OCI-LY1 (cell line): ENCODE data around the gene DOCK10.

Experiments used
- H2AFZ ChIP-seq: fragments of 200-600 bp; sonication (generic), shearing (Covaris generic); 2 replicates; pipeline ENCODE4 v1.6.0; 2014; ENCODE audit warnings: antibody characterized with exemption, mild to moderate bottlenecking, low read length
- H3F3A ChIP-seq: fragments of 200-600 bp; sonication (generic), shearing (Covaris generic); 2 replicates; pipeline ENCODE4 v1.6.0; 2014; ENCODE audit warnings: mild to moderate bottlenecking, antibody characterized with exemption, low read length, moderate library complexity; ENCODE audit not compliant: insufficient read depth
- H3K27ac ChIP-seq: fragments of 200-600 bp; sonication (generic); 2 replicates; pipeline ENCODE4 v1.5.1; 2014; ENCODE audit warnings: low read length, mixed run types, mild to moderate bottlenecking, low read depth; ENCODE audit not compliant: poor library complexity, severe bottlenecking
- H3K27me3 ChIP-seq: fragments of 200-600 bp; sonication (generic); 2 replicates; pipeline ENCODE4 v1.6.0; 2014; ENCODE audit warnings: antibody characterized with exemption, mild to moderate bottlenecking, low read length, moderate library complexity; ENCODE audit not compliant: insufficient read depth
- H3K36me3 ChIP-seq: fragments of 200-600 bp; sonication (generic); 2 replicates; pipeline ENCODE4 v1.6.1; 2014; ENCODE audit warnings: mild to moderate bottlenecking, antibody characterized with exemption, low read length, moderate library complexity, mixed read lengths; ENCODE audit not compliant: insufficient read depth
- H3K4me1 ChIP-seq: fragments of 200-600 bp; sonication (generic); 2 replicates; pipeline ENCODE4 v1.5.1; 2014; ENCODE audit warnings: mild to moderate bottlenecking, low read length, moderate library complexity; ENCODE audit not compliant: insufficient read depth, severe bottlenecking
- H3K4me2 ChIP-seq: fragments of 200-600 bp; sonication (generic), shearing (Covaris generic); 2 replicates; pipeline ENCODE4 v1.6.1; 2014; ENCODE audit warnings: low read length
- H3K4me3 ChIP-seq: fragments of 200-600 bp; sonication (generic); 2 replicates; pipeline ENCODE4 v1.5.1; 2014; ENCODE audit warnings: low read length, low read depth, mild to moderate bottlenecking, mixed read lengths; ENCODE audit not compliant: poor library complexity, severe bottlenecking
- H3K79me2 ChIP-seq: fragments of 200-600 bp; shearing (Covaris generic); 2 replicates; pipeline ENCODE4 v1.6.1; 2016; ENCODE audit warnings: mixed run types, low read length, mixed read lengths; ENCODE audit not compliant: insufficient read depth
- H3K9ac ChIP-seq: fragments of 200-600 bp; sonication (generic), shearing (Covaris generic); 2 replicates; pipeline ENCODE4 v1.6.1; 2014; ENCODE audit warnings: mild to moderate bottlenecking, low read length, mixed read lengths
- H3K9me2 ChIP-seq: fragments of 200-600 bp; sonication (generic), shearing (Covaris generic); 2 replicates; pipeline ENCODE4 v1.6.1; 2014; ENCODE audit warnings: low read depth, mild to moderate bottlenecking, low read length, mixed read lengths
- H3K9me3 ChIP-seq: fragments of 200-600 bp; shearing (Covaris generic); 2 replicates; pipeline ENCODE4 v1.6.1; 2014; ENCODE audit warnings: low read length, mixed read lengths
- H4K20me1 ChIP-seq: fragments of 200-600 bp; sonication (generic), shearing (Covaris generic); 2 replicates; pipeline ENCODE4 v1.6.0; 2016; ENCODE audit warnings: mild to moderate bottlenecking, low read length; ENCODE audit not compliant: insufficient read depth
- CTCF ChIP-seq: fragments of 200-600 bp; sonication (generic), shearing (Covaris generic); IDR thresholded peaks from 2 replicates; pipeline ENCODE4 v1.5.1; 2017; ENCODE audit warnings: mild to moderate bottlenecking, antibody characterized with exemption, low read length, moderate library complexity, mixed read lengths
- EZH2 ChIP-seq: fragments of 200-600 bp; sonication (generic), shearing (Covaris generic); IDR thresholded peaks from 2 replicates; pipeline ENCODE4 v1.8.0; 2017; ENCODE audit warnings: borderline replicate concordance, mixed run types, mild to moderate bottlenecking, antibody characterized with exemption, low read length, moderate library complexity, mixed read lengths

The DOCK10 gene

GRCh38 chr2:224813578-224813977 is 228.7 kb downstream of the DOCK10 start:
- no peaks in the 10 kb centered on the region for H3K36me3 ChIP-seq
- TF ChIP-seq EZH2: no peak
- no peak for TF ChIP-seq CTCF
- H3K9ac ChIP-seq: no peak overlapping the region
- no peaks in the 10 kb centered on the region for H3K9me3 ChIP-seq
- H3K4me3 ChIP-seq: no peak overlapping the region
- H3K27me3 ChIP-seq: no peaks in the 10 kb centered on the region
- H3K27ac ChIP-seq: no peak overlapping the region
- H3K4me1 ChIP-seq: no peaks in the 10 kb centered on the region
- no peak overlapping the region for H3K4me2 ChIP-seq
- H3F3A ChIP-seq: no peaks in the 10 kb centered on the region
- H4K20me1 ChIP-seq: no peaks in the 10 kb centered on the region
- no peak overlapping the region for H2AFZ ChIP-seq
- H3K9me2 ChIP-seq: no peaks in the 10 kb centered on the region
- no peaks in the 10 kb centered on the region for H3K79me2 ChIP-seq

- Histone ChIP-seq H3F3A (no peaks in the 10 kb centered on the region), H3K27me3 (no peaks in the 10 kb centered on the region), H4K20me1 (no peaks in the 10 kb centered on the region), H3K9ac (no peak overlapping the region), H3K9me2 (no peaks in the 10 kb centered on the region), H3K9me3 (no peaks in the 10 kb centered on the region), H2AFZ (no peak overlapping the region), H3K4me3 (no peak overlapping the region), H3K4me2 (no peak overlapping the region), H3K4me1 (no peaks in the 10 kb centered on the region), H3K27ac (no peak overlapping the region), H3K36me3 (no peaks in the 10 kb centered on the region), H3K79me2 (no peaks in the 10 kb centered on the region)
- no peak for TF ChIP-seq CTCF
Measured at GRCh38 chr2:224807153-224807964, 234.9 kb downstream of the DOCK10 start.

DNA sequence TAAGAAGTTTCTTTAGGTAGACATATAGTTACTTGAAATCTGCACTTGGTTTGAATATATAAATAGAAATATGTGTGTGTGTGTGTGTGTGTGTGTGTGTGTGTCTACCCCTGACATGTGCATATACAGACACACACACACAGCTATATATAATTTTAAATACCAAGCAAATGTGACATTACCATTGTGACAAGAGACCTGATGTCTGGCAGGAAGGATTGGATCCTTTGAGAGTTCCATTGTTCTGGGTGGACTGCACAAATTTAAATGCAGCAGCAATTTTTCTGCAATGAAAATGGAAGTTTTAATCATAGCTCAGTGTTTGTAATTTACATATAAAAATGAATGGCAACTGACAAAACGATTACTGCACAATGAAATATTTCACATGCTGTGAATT is 238.3 kb downstream of the DOCK10 start:
- H3K9me2 ChIP-seq: no peaks in the 10 kb centered on the region
- no peaks in the 10 kb centered on the region for H3K79me2 ChIP-seq
- no peaks in the 10 kb centered on the region for H3F3A ChIP-seq
- no peaks in the 10 kb centered on the region for H3K4me1 ChIP-seq
- H3K27ac ChIP-seq: no peak overlapping the region
- no peaks in the 10 kb centered on the region for H3K9me3 ChIP-seq
- H3K4me2 ChIP-seq: no peak overlapping the region
- no peak overlapping the region for H3K9ac ChIP-seq
- 0 out of 2 replicates have a peak, but pooled peaks cover 6% of the 10 kb centered on the region for H3K36me3 ChIP-seq
- H4K20me1 ChIP-seq: no peaks in the 10 kb centered on the region
- H3K27me3 ChIP-seq: no peaks in the 10 kb centered on the region
- TF ChIP-seq CTCF (no peak), EZH2 (no peak)
- no peak overlapping the region for H2AFZ ChIP-seq
- no peak overlapping the region for H3K4me3 ChIP-seq
